ENCODE measurements around the gene DUOX1.

DUOX1 gene

GRCh38 chr15:45156744-45157455 lies 27.1 kb downstream of the DUOX1 start:
- Histone ChIP-seq H3K36me3 (ENCODE audit: insufficient read depth, low read length) (no peaks in the 10 kb centered on the region), H3K4me2 (ENCODE audit: insufficient read depth, low read length) (no peak overlapping the region), H3K27ac (ENCODE audit: low read length) (no peak overlapping the region), H3K79me2 (ENCODE audit: insufficient read depth, low read length) (no peaks in the 10 kb centered on the region), H3K4me1 (ENCODE audit: insufficient read depth, low read length) (no peaks in the 10 kb centered on the region), H3K27me3 (ENCODE audit: insufficient read depth, low read length, poor library complexity) (no peaks in the 10 kb centered on the region), H3K9me3 (ENCODE audit: insufficient read depth, low read length, severe bottlenecking) (no peaks in the 10 kb centered on the region), H4K20me1 (ENCODE audit: insufficient read depth, low read length) (peaks cover 4% of the 10 kb centered on the region), H2AFZ (ENCODE audit: low read depth, low read length) (no peak overlapping the region), H3K9ac (ENCODE audit: low read depth, low read length) (no peak overlapping the region), H3K4me3 (ENCODE audit: low read depth in 1 of 2, low read length in 2 of 2) (no peak overlapping the region)
- no peak for TF ChIP-seq CTCF (IDR thresholded peaks at IDR 0.05; ENCODE audit: borderline replicate concordance, extremely low read depth, low read length, poor library complexity, severe bottlenecking)
- TF ChIP-seq EZH2 (IDR thresholded peaks at IDR 0.05; ENCODE audit: borderline replicate concordance, low read depth, low read length, severe bottlenecking), result no peak
- DNase-seq (no peak), ATAC-seq (ENCODE audit: insufficient read depth, low read depth) (no peak)

GRCh38 chr15:45157974-45158373 lies 28.2 kb downstream of the DUOX1 start:
- Histone ChIP-seq H2AFZ (ENCODE audit: low read depth, low read length) (no peak overlapping the region), H3K9ac (ENCODE audit: low read depth, low read length) (no peak overlapping the region), H3K27ac (ENCODE audit: low read length) (no peak overlapping the region), H3K36me3 (ENCODE audit: insufficient read depth, low read length) (no peaks in the 10 kb centered on the region), H3K4me2 (ENCODE audit: insufficient read depth, low read length) (no peak overlapping the region), H4K20me1 (ENCODE audit: insufficient read depth, low read length) (peaks cover 4% of the 10 kb centered on the region), H3K79me2 (ENCODE audit: insufficient read depth, low read length) (no peaks in the 10 kb centered on the region), H3K9me3 (ENCODE audit: insufficient read depth, low read length, severe bottlenecking) (no peaks in the 10 kb centered on the region), H3K27me3 (ENCODE audit: insufficient read depth, low read length, poor library complexity) (no peaks in the 10 kb centered on the region), H3K4me1 (ENCODE audit: insufficient read depth, low read length) (no peaks in the 10 kb centered on the region), H3K4me3 (ENCODE audit: low read depth in 1 of 2, low read length in 2 of 2) (no peak overlapping the region)
- ATAC-seq (ENCODE audit: insufficient read depth, low read depth) (no peak), DNase-seq (no peak)
- TF ChIP-seq CTCF (IDR thresholded peaks at IDR 0.05; ENCODE audit: borderline replicate concordance, extremely low read depth, low read length, poor library complexity, severe bottlenecking) (no peak), EZH2 (IDR thresholded peaks at IDR 0.05; ENCODE audit: borderline replicate concordance, low read depth, low read length, severe bottlenecking) (no peak)

GRCh38 chr15:45161666-45162065 lies 31.9 kb downstream of the DUOX1 start:
- no peaks in the 10 kb centered on the region for H3K27me3 ChIP-seq (ENCODE audit: insufficient read depth, low read length, poor library complexity)
- H3K9me3 ChIP-seq (ENCODE audit: insufficient read depth, low read length, severe bottlenecking), result no peaks in the 10 kb centered on the region
- peaks cover 15% of the 10 kb centered on the region for H3K4me1 ChIP-seq (ENCODE audit: insufficient read depth, low read length)
- peaks cover 4% of the 10 kb centered on the region for H4K20me1 ChIP-seq (ENCODE audit: insufficient read depth, low read length)
- no peak overlapping the region for H3K27ac ChIP-seq (ENCODE audit: low read length)
- H3K4me2 ChIP-seq (ENCODE audit: insufficient read depth, low read length), result no peak overlapping the region
- no peak for TF ChIP-seq EZH2 (IDR thresholded peaks at IDR 0.05; ENCODE audit: borderline replicate concordance, low read depth, low read length, severe bottlenecking)
- no peak for TF ChIP-seq CTCF (IDR thresholded peaks at IDR 0.05; ENCODE audit: borderline replicate concordance, extremely low read depth, low read length, poor library complexity, severe bottlenecking)
- no peaks in the 10 kb centered on the region for H3K36me3 ChIP-seq (ENCODE audit: insufficient read depth, low read length)
- no peak overlapping the region for H3K4me3 ChIP-seq (ENCODE audit: low read depth in 1 of 2, low read length in 2 of 2)
- ATAC-seq (ENCODE audit: insufficient read depth, low read depth), result no peak
- H3K9ac ChIP-seq (ENCODE audit: low read depth, low read length), result no peak overlapping the region
- peaks cover 8% of the 10 kb centered on the region for H3K79me2 ChIP-seq (ENCODE audit: insufficient read depth, low read length)
- H2AFZ ChIP-seq (ENCODE audit: low read depth, low read length), result no peak overlapping the region
- DNase-seq, result no peak
